TTC549 (cell line): ENCODE data around the gene FADS1.

ENCODE experiments used
- FAIRE-seq: peaks from 2 replicates; lab custom pipeline; 2012; peaks lifted over from hg19 to GRCh38; lab: Jason Lieb, UNC

FADS1 gene

GRCh38 chr11:61776561-61777075 lies 40.2 kb downstream of the FADS1 start:
- peak; percentile 15 for FAIRE-seq

- FAIRE-seq = no peak
Measured at GRCh38 chr11:61775606-61776554, 40.9 kb downstream of the FADS1 start.

GRCh38 chr11:61775106-61775505 lies 41.7 kb downstream of the FADS1 start:
- no peak for FAIRE-seq

- no peak for FAIRE-seq
Measured at GRCh38 chr11:61774411-61774810, 42.4 kb downstream of the FADS1 start.

- no peak for FAIRE-seq
Measured at GRCh38 chr11:61773809-61774208, 43.0 kb downstream of the FADS1 start.

- FAIRE-seq = no peak
Measured at GRCh38 chr11:61773356-61773755, 43.4 kb downstream of the FADS1 start.

- no peak for FAIRE-seq
Measured at GRCh38 chr11:61771985-61772455, 44.8 kb downstream of the FADS1 start.

GRCh38 chr11:61771195-61771894 lies 45.5 kb downstream of the FADS1 start:
- FAIRE-seq = no peak

- no peak for FAIRE-seq
Measured at GRCh38 chr11:61769946-61770683, 46.7 kb downstream of the FADS1 start.

GRCh38 chr11:61769169-61769920 lies 47.5 kb downstream of the FADS1 start:
- no peak for FAIRE-seq

GRCh38 chr11:61768376-61769076 lies 48.3 kb downstream of the FADS1 start:
- FAIRE-seq = no peak

- FAIRE-seq = no peak
Measured at GRCh38 chr11:61766353-61766841, 50.4 kb downstream of the FADS1 start.

GRCh38 chr11:61765550-61766253 lies 51.1 kb downstream of the FADS1 start:
- FAIRE-seq = no peak

- FAIRE-seq = no peak
Measured at GRCh38 chr11:61764606-61765260, 52.1 kb downstream of the FADS1 start.

GRCh38 chr11:61763930-61764605 lies 52.7 kb downstream of the FADS1 start:
- no peak for FAIRE-seq

GRCh38 chr11:61762798-61763197 lies 54.0 kb downstream of the FADS1 start:
- FAIRE-seq = no peak

- FAIRE-seq = no peak
Measured at GRCh38 chr11:61762223-61762615, 54.6 kb downstream of the FADS1 start.

- FAIRE-seq = no peak
Measured at GRCh38 chr11:61761440-61762222, 55.2 kb downstream of the FADS1 start.
